Measurements from ENCODE around the gene LAMA5. TPM values are rescaled to one million over a fixed set of nuclear protein-coding genes. Genes with fewer than 3 reads are reported as not detected.

The LAMA5 gene
- total RNA-seq, 4 donors from 2014 or later = 45.5 to 115 (median 62.5) TPM

- TF ChIP-seq CTCF (IDR thresholded peaks at IDR 0.05) = no peak
- ATAC-seq (ENCODE audit: low FRiP score) (no peak), DNase-seq (ENCODE audit: low spot score) (no peak)
Measured at GRCh38 chr20:62327726-62328495, 39.2 kb downstream of the LAMA5 start.

GRCh38 chr20:62326959-62327725, 40.0 kb downstream of the LAMA5 start:
- no peak for DNase-seq (ENCODE audit: low spot score)
- no peak for TF ChIP-seq CTCF (IDR thresholded peaks at IDR 0.05)
- no peak for ATAC-seq (ENCODE audit: low FRiP score)

GRCh38 chr20:62326559-62326958, 40.6 kb downstream of the LAMA5 start:
- ATAC-seq (ENCODE audit: low FRiP score) (no peak), DNase-seq (ENCODE audit: low spot score) (no peak)
- TF ChIP-seq CTCF (IDR thresholded peaks at IDR 0.05) = no peak

- no peak for TF ChIP-seq CTCF (IDR thresholded peaks at IDR 0.05)
- DNase-seq (ENCODE audit: low spot score) = no peak
- no peak for ATAC-seq (ENCODE audit: low FRiP score)
Measured at GRCh38 chr20:62325172-62325905, 41.8 kb downstream of the LAMA5 start.

GRCh38 chr20:62323980-62324906, 42.9 kb downstream of the LAMA5 start:
- ATAC-seq (ENCODE audit: low FRiP score) (no peak), DNase-seq (ENCODE audit: low spot score) (no peak)
- no peak for TF ChIP-seq CTCF (IDR thresholded peaks at IDR 0.05)

All from omental fat pad (tissue), 4 donors.